Mucosa of rectum (tissue), 2 donors: Measurements from ENCODE around the gene PHF2.

ENCODE experiments used
- H3K27ac ChIP-seq, 2 donors: one replicate each; pipeline ENCODE4 v1.7.0; 2013; ENCODE audit warnings: inconsistent platforms in 2 of 2, low read depth in 2 of 2, low read length in 2 of 2
- H3K27me3 ChIP-seq, 2 donors: one replicate each; pipeline ENCODE4 v1.7.0; 2013; ENCODE audit warnings: low read length in 2 of 2; ENCODE audit not compliant: control insufficient read depth in 2 of 2, insufficient read depth in 2 of 2
- H3K36me3 ChIP-seq, 2 donors: one replicate each; pipeline ENCODE4 v1.7.0; 2013; ENCODE audit warnings: low read length in 2 of 2; ENCODE audit not compliant: control insufficient read depth in 2 of 2, insufficient read depth in 2 of 2
- H3K4me1 ChIP-seq, 2 donors: one replicate each; pipeline ENCODE4 v1.7.0; 2013; ENCODE audit warnings: low read length in 2 of 2, mild to moderate bottlenecking in 1 of 2; ENCODE audit not compliant: control insufficient read depth in 2 of 2, insufficient read depth in 2 of 2
- H3K4me3 ChIP-seq, 2 donors: one replicate each; pipeline ENCODE4 v1.7.0; 2013; ENCODE audit warnings: low read length in 2 of 2
- H3K9ac ChIP-seq, 2 donors: one replicate each; pipeline ENCODE4 v1.7.0; 2013; ENCODE audit warnings: low read length in 2 of 2, low read depth in 1 of 2, mild to moderate bottlenecking in 1 of 2
- H3K9me3 ChIP-seq, 2 donors: one replicate each; pipeline ENCODE4 v1.7.0; 2013; ENCODE audit warnings: low read length in 2 of 2; ENCODE audit not compliant: control insufficient read depth in 2 of 2
- donor health status: healthy.
- donor health status: Normal muscosa, but diverticular disease.

Gene PHF2

GRCh38 chr9:93576258-93577077 is at the start of gene PHF2:
Gene PHF2 (plus strand): TSS chr9:93576584. CDS start chr9:93576774, 190 bp downstream.
- H3K9me3 ChIP-seq, result no peaks in the 10 kb centered on the region
- H3K36me3 ChIP-seq, result no peaks in the 10 kb centered on the region
- no peaks in the 10 kb centered on the region for H3K27me3 ChIP-seq
- peak within 1 kb of the TSS; percentile 79 to 80 for H3K27ac ChIP-seq
- H3K9ac ChIP-seq, result peak within 1 kb of the TSS; percentile 80 to 82
- peak within 1 kb of the TSS; percentile 75 to 81 for H3K4me3 ChIP-seq
- peaks cover 23 to 27% of the 10 kb centered on the region in 2 donors for H3K4me1 ChIP-seq

GRCh38 chr9:93531374-93531773 is 45.0 kb upstream of the PHF2 start:
- Histone ChIP-seq H3K36me3 (peaks cover 63 to 75% of the 10 kb centered on the region in 2 donors), H3K27me3 (no peaks in the 10 kb centered on the region), H3K4me1 (no peaks in the 10 kb centered on the region), H3K4me3 (no peak overlapping the region), H3K9ac (no peak overlapping the region), H3K9me3 (no peaks in the 10 kb centered on the region), H3K27ac (no peak overlapping the region)

- Histone ChIP-seq H3K4me1 (no peaks in the 10 kb centered on the region), H3K27ac (no peak overlapping the region), H3K4me3 (no peak overlapping the region), H3K9me3 (no peaks in the 10 kb centered on the region), H3K36me3 (peaks cover 62 to 72% of the 10 kb centered on the region in 2 donors), H3K9ac (no peak overlapping the region), H3K27me3 (no peaks in the 10 kb centered on the region)
These were observed 44.2 kb upstream of the PHF2 start for GRCh38 chr9:93532141-93532540.

- no peaks in the 10 kb centered on the region for H3K27me3 ChIP-seq
- H3K9me3 ChIP-seq, result no peaks in the 10 kb centered on the region
- H3K36me3 ChIP-seq, result peaks cover 56 to 58% of the 10 kb centered on the region in 2 donors
- no peak overlapping the region for H3K27ac ChIP-seq
- no peak overlapping the region for H3K9ac ChIP-seq
- H3K4me1 ChIP-seq, result no peaks in the 10 kb centered on the region
- H3K4me3 ChIP-seq, result no peak overlapping the region
These were observed 42.5 kb upstream of the PHF2 start for GRCh38 chr9:93533863-93534262.

GRCh38 chr9:93536167-93536566 is 40.2 kb upstream of the PHF2 start:
- no peak overlapping the region for H3K27ac ChIP-seq

GRCh38 chr9:93536874-93537273 is 39.5 kb upstream of the PHF2 start:
- peaks cover 44 to 62% of the 10 kb centered on the region in 2 donors for H3K36me3 ChIP-seq

More at GRCh38 chr9:93536167-93536566, 40.2 kb upstream of the PHF2 start:
- no peaks in the 10 kb centered on the region for H3K27me3 ChIP-seq
- H3K36me3 ChIP-seq, result peaks cover 48 to 63% of the 10 kb centered on the region in 2 donors
- no peaks in the 10 kb centered on the region for H3K9me3 ChIP-seq
- no peaks in the 10 kb centered on the region for H3K4me1 ChIP-seq
- no peak overlapping the region for H3K9ac ChIP-seq
- no peak overlapping the region for H3K4me3 ChIP-seq

GRCh38 chr9:93540305-93540704 is 36.1 kb upstream of the PHF2 start:
- Histone ChIP-seq H3K36me3 (peaks cover 45 to 61% of the 10 kb centered on the region in 2 donors), H3K9me3 (no peaks in the 10 kb centered on the region), H3K4me3 (no peak overlapping the region), H3K27me3 (no peaks in the 10 kb centered on the region), H3K4me1 (no peaks in the 10 kb centered on the region), H3K9ac (no peak overlapping the region), H3K27ac (no peak overlapping the region)

More at GRCh38 chr9:93536874-93537273, 39.5 kb upstream of the PHF2 start:
- H3K27ac ChIP-seq, result no peak overlapping the region
- H3K4me3 ChIP-seq, result no peak overlapping the region
- H3K9me3 ChIP-seq, result no peaks in the 10 kb centered on the region
- H3K9ac ChIP-seq, result no peak overlapping the region
- H3K27me3 ChIP-seq, result no peaks in the 10 kb centered on the region
- H3K4me1 ChIP-seq, result no peaks in the 10 kb centered on the region

- no peaks in the 10 kb centered on the region for H3K27me3 ChIP-seq
- no peaks in the 10 kb centered on the region for H3K9me3 ChIP-seq
- H3K9ac ChIP-seq, result no peak overlapping the region
- H3K36me3 ChIP-seq, result peaks cover 47 to 58% of the 10 kb centered on the region in 2 donors
- no peak overlapping the region for H3K27ac ChIP-seq
- H3K4me1 ChIP-seq, result no peaks in the 10 kb centered on the region
- no peak overlapping the region for H3K4me3 ChIP-seq
These were observed 35.4 kb upstream of the PHF2 start for GRCh38 chr9:93541005-93541404.

- Histone ChIP-seq H3K27me3 (no peaks in the 10 kb centered on the region), H3K4me3 (no peak overlapping the region), H3K36me3 (peaks cover 48 to 60% of the 10 kb centered on the region in 2 donors), H3K9ac (no peak overlapping the region), H3K4me1 (no peaks in the 10 kb centered on the region), H3K27ac (no peak overlapping the region), H3K9me3 (no peaks in the 10 kb centered on the region)
These were observed 34.6 kb upstream of the PHF2 start for GRCh38 chr9:93541581-93542349.

GRCh38 chr9:93543117-93543516 is 33.3 kb upstream of the PHF2 start:
- peaks cover 52 to 66% of the 10 kb centered on the region in 2 donors for H3K36me3 ChIP-seq

More at GRCh38 chr9:93543117-93543516, 33.3 kb upstream of the PHF2 start:
- Histone ChIP-seq H3K9ac (no peak overlapping the region), H3K9me3 (no peaks in the 10 kb centered on the region), H3K27me3 (no peaks in the 10 kb centered on the region), H3K4me1 (no peaks in the 10 kb centered on the region), H3K27ac (no peak overlapping the region), H3K4me3 (no peak overlapping the region)
